ENCODE results near the gene TRIO.

GRCh38 chr5:14102666-14103065 is 40.5 kb upstream of the TRIO start:
- no peak for TF ChIP-seq CTCF (IDR thresholded peaks at IDR 0.05)
- no peak for TF ChIP-seq RAD21 (IDR thresholded peaks at IDR 0.05; ENCODE audit: low read length)
- no peak for TF ChIP-seq NFIC (IDR thresholded peaks at IDR 0.05; ENCODE audit: borderline replicate concordance)
